Activated naive CD8-positive, alpha-beta T cell treated with anti-CD3 and anti-CD28 coated beads for 36 hours (primary cell): Measurements from ENCODE around the gene SLC5A9. TPM values are rescaled to one million over a fixed set of nuclear protein-coding genes. Genes with fewer than 3 reads are reported as not detected.
"Not testable (repeated sequence)": the region's sequence is repeated elsewhere in the genome, so short reads cannot be mapped to it uniquely, and the experiment has no call there.

Experiments used
- DNase-seq: peaks from one replicate; pipeline ENCODE4 v3.0.0; 2021
- H3K27ac Mint-ChIP-seq: one replicate; pipeline ENCODE4 v1.8.0; 2022; ENCODE audit warnings: mild to moderate bottlenecking, moderate library complexity, mixed read lengths
- H3K27me3 Mint-ChIP-seq: one replicate; pipeline ENCODE4 v1.8.0; 2022; ENCODE audit warnings: mild to moderate bottlenecking, mixed read lengths
- H3K36me3 Mint-ChIP-seq: one replicate; pipeline ENCODE4 v1.8.0; 2021; ENCODE audit warnings: mild to moderate bottlenecking, mixed read lengths
- H3K4me1 Mint-ChIP-seq: one replicate; pipeline ENCODE4 v1.8.0; 2021; ENCODE audit warnings: mixed read lengths
- H3K4me3 Mint-ChIP-seq: one replicate; pipeline ENCODE4 v1.8.0; 2022; ENCODE audit warnings: mild to moderate bottlenecking, moderate library complexity, mixed read lengths
- H3K9me3 Mint-ChIP-seq: one replicate; pipeline ENCODE4 v1.8.0; 2022; ENCODE audit warnings: mixed read lengths
- total RNA-seq, 2 experiments: library from RNA; stranded (reverse); gene quantifications; one replicate each; pipeline ENCODE4 v1.2.3, GENCODE V29; 2021

Gene SLC5A9
- total RNA-seq, 2 experiments from 2014 or later = not detected

DNA sequence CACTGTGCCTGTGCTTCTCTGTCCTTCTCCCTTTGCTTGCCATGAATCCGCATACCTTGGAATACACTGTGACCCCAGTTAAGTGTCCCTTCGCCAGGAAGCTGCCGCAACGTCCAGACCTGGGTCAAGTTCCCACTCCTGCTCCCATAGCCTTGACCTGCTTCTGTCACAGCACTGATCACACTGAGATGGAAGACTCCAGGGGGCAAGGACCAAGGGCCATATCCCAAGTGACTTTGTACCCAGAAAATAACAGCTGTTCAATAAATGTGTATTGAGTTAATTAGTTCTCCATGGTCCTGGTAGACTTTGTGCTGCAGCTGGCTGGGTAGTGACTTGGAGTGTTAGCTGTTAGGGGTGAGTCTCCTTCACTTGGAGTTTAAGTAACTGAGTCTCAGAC is 25.8 kb downstream of the SLC5A9 start:
- H3K4me1 Mint-ChIP-seq = peaks cover 9% of the 10 kb centered on the region
- H3K27me3 Mint-ChIP-seq = peaks cover 7% of the 10 kb centered on the region
- no peak overlapping the region for H3K27ac Mint-ChIP-seq
- H3K4me3 Mint-ChIP-seq = no peak overlapping the region
- no peak for DNase-seq
- no peaks in the 10 kb centered on the region for H3K9me3 Mint-ChIP-seq
- H3K36me3 Mint-ChIP-seq = no peaks in the 10 kb centered on the region

DNA sequence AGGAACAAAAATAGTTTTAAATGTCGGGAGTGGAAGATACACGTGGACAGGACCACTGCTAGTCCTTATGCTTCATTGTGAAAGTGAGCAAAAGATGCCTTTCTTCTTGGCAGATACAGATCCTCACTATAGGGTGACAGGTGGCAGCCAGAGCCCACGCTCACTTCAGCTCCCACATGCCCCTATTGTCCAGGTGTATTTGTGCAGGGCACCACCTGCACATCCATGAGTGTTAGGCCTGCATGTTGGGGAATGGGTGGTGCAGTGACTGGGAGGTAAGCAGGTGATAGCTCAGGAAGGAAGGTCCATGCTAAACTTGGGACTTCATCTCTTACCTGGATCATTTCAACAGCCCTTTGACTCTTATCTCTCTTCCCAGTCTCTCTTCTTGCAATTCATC is 27.4 kb downstream of the SLC5A9 start:
- no peaks in the 10 kb centered on the region for H3K9me3 Mint-ChIP-seq
- no peak overlapping the region for H3K27ac Mint-ChIP-seq
- peaks cover 9% of the 10 kb centered on the region for H3K4me1 Mint-ChIP-seq
- H3K4me3 Mint-ChIP-seq = no peak overlapping the region
- no peak for DNase-seq
- peaks cover 7% of the 10 kb centered on the region for H3K27me3 Mint-ChIP-seq
- H3K36me3 Mint-ChIP-seq = no peaks in the 10 kb centered on the region

DNA sequence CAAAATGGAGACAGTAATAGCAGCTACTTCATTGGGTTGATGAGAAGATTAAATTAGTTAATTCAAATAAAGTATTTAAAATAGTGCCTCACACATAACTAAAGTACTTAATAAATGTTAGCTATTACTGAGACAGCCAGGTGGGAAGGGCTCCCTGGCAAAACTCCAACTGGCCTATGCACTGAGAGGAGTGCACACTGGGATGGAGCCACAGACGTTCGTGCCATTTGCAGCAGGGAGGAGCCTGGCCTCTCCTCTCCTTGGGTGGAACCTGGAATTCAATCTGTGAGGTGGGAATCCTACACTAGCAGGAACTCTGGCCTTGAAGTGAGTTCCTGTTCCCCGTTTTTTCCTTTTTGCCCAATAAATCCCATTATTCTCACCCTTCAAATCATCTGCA is 28.1 kb downstream of the SLC5A9 start:
- H3K27me3 Mint-ChIP-seq = peaks cover 7% of the 10 kb centered on the region

GRCh38 chr1:48251323-48251722 is 28.8 kb downstream of the SLC5A9 start:
- H3K4me1 Mint-ChIP-seq = peaks cover 5% of the 10 kb centered on the region
- no peaks in the 10 kb centered on the region for H3K36me3 Mint-ChIP-seq
- no peak overlapping the region for H3K27ac Mint-ChIP-seq
- no peak overlapping the region for H3K4me3 Mint-ChIP-seq
- H3K27me3 Mint-ChIP-seq = peaks cover 7% of the 10 kb centered on the region
- no peak for DNase-seq
- no peaks in the 10 kb centered on the region for H3K9me3 Mint-ChIP-seq

More for the DNA sequence above, 28.1 kb downstream of the SLC5A9 start:
- no peaks in the 10 kb centered on the region for H3K36me3 Mint-ChIP-seq
- no peak overlapping the region for H3K27ac Mint-ChIP-seq
- H3K9me3 Mint-ChIP-seq = no peaks in the 10 kb centered on the region
- H3K4me1 Mint-ChIP-seq = peaks cover 5% of the 10 kb centered on the region
- no peak for DNase-seq
- no peak overlapping the region for H3K4me3 Mint-ChIP-seq

GRCh38 chr1:48251821-48252220 is 29.3 kb downstream of the SLC5A9 start:
- Mint-ChIP-seq H3K27ac (no peak overlapping the region), H3K4me3 (no peak overlapping the region), H3K4me1 (peaks cover 5% of the 10 kb centered on the region), H3K36me3 (no peaks in the 10 kb centered on the region), H3K9me3 (no peaks in the 10 kb centered on the region), H3K27me3 (peaks cover 7% of the 10 kb centered on the region)
- DNase-seq = no peak

- H3K9me3 Mint-ChIP-seq = no peaks in the 10 kb centered on the region
- peaks cover 4% of the 10 kb centered on the region for H3K27me3 Mint-ChIP-seq
- no peak overlapping the region for H3K4me3 Mint-ChIP-seq
- H3K27ac Mint-ChIP-seq = no peak overlapping the region
- H3K36me3 Mint-ChIP-seq = no peaks in the 10 kb centered on the region
- DNase-seq = no peak
- peaks cover 5% of the 10 kb centered on the region for H3K4me1 Mint-ChIP-seq
Observed at GRCh38 chr1:48254254-48254653, 31.7 kb downstream of the SLC5A9 start.

DNA sequence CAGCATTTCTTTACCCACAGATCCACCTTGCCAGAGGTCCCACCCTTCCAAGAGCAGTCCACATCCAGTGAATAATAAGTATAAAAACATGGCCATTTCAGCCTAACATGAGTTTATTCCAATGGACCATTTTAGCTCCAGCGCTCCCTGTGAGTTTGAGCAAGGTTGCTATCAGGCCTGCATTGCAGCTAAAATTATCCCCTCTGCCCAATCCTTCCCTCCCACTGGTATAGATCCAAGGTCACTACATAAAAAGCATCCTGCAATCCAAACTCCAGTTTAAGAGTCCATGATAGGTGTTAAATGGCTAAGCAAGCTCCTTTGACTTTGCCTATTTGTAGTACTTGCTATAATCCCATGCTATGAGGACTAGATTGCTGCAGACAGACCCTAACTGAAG is 35.6 kb downstream of the SLC5A9 start:
- no peak overlapping the region for H3K4me3 Mint-ChIP-seq
- H3K4me1 Mint-ChIP-seq = no peaks in the 10 kb centered on the region
- no peaks in the 10 kb centered on the region for H3K9me3 Mint-ChIP-seq
- no peak for DNase-seq
- H3K36me3 Mint-ChIP-seq = no peaks in the 10 kb centered on the region
- H3K27ac Mint-ChIP-seq = no peak overlapping the region
- no peaks in the 10 kb centered on the region for H3K27me3 Mint-ChIP-seq

GRCh38 chr1:48261881-48262400 is 39.4 kb downstream of the SLC5A9 start:
- Mint-ChIP-seq H3K36me3 (no peaks in the 10 kb centered on the region), H3K27me3 (no peaks in the 10 kb centered on the region), H3K27ac (no peak overlapping the region), H3K9me3 (no peaks in the 10 kb centered on the region), H3K4me1 (no peaks in the 10 kb centered on the region), H3K4me3 (no peak overlapping the region)
- DNase-seq = no peak

GRCh38 chr1:48263041-48263440 is 40.5 kb downstream of the SLC5A9 start:
- H3K36me3 Mint-ChIP-seq = no peaks in the 10 kb centered on the region
- DNase-seq = no peak
- H3K27ac Mint-ChIP-seq = no peak overlapping the region
- H3K4me1 Mint-ChIP-seq = no peaks in the 10 kb centered on the region
- no peaks in the 10 kb centered on the region for H3K27me3 Mint-ChIP-seq
- no peaks in the 10 kb centered on the region for H3K9me3 Mint-ChIP-seq
- no peak overlapping the region for H3K4me3 Mint-ChIP-seq

DNA sequence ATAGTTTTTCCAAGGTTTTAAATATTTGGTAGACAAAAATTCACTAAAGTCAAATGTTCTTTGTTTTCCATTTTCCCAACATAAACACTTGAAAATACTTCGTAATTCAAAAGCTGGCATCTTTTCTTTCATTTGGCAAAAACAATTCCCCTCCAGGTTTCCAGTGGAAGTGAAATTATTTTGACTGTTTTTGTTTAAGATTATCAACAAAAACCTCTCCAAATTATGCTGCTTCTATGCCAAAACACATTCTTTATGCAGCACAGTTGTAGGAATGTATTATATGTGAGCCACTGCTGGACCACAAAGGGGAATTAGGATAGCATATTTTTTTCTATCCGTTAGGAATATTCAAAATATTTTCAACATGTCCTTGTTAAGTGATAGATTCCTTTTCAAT is 44.1 kb downstream of the SLC5A9 start:
- Mint-ChIP-seq H3K9me3 (no peaks in the 10 kb centered on the region), H3K27ac (no peak overlapping the region), H3K36me3 (no peaks in the 10 kb centered on the region), H3K4me3 (no peak overlapping the region), H3K27me3 (no peaks in the 10 kb centered on the region), H3K4me1 (no peaks in the 10 kb centered on the region)
- no peak for DNase-seq

DNA sequence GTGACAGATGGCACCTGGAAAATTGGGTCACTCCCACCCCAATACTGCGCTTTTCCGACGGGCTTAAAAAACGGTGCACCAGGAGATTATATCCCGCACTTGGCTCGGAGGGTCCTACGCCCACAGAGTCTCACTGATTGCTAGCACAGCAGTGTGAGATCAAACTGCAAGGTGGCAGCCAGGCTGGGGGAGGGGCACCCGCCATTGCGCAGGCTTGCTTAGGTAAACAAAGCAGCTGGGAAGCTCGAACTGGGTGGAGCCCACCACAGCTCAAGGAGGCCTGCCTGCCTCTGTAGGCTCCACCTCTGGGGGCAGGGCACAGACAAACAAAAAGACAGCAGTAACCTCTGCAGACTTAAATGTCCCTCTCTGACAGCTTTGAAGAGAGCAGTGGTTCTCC is 54.9 kb downstream of the SLC5A9 start:
- H3K27ac Mint-ChIP-seq, H3K4me3 Mint-ChIP-seq, DNase-seq, H3K36me3 Mint-ChIP-seq, H3K4me1 Mint-ChIP-seq: not testable (repeated sequence)
- H3K9me3 Mint-ChIP-seq = peaks cover 32% of the 10 kb centered on the region
- H3K27me3 Mint-ChIP-seq = peaks cover 11% of the 10 kb centered on the region

DNA sequence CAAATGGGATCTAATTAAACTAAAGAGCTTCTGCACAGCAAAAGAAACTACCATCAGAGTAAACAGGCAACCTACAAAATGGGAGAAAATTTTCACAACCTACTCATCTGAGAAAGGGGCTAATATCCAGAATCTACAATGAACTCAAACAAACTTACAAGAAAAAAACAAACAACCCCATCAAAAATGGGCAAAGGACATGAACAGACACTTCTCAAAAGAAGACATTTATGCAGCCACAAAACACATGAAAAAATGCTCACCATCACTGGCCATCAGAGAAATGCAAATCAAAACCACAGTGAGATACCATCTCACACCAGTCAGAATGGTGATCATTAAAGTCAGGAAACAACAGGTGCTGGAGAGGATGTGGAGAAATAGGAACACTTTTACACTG is 59.8 kb downstream of the SLC5A9 start:
- DNase-seq, H3K4me3 Mint-ChIP-seq, H3K4me1 Mint-ChIP-seq, H3K27me3 Mint-ChIP-seq, H3K27ac Mint-ChIP-seq, H3K36me3 Mint-ChIP-seq: not testable (repeated sequence)
- peaks cover 17% of the 10 kb centered on the region for H3K9me3 Mint-ChIP-seq

DNA sequence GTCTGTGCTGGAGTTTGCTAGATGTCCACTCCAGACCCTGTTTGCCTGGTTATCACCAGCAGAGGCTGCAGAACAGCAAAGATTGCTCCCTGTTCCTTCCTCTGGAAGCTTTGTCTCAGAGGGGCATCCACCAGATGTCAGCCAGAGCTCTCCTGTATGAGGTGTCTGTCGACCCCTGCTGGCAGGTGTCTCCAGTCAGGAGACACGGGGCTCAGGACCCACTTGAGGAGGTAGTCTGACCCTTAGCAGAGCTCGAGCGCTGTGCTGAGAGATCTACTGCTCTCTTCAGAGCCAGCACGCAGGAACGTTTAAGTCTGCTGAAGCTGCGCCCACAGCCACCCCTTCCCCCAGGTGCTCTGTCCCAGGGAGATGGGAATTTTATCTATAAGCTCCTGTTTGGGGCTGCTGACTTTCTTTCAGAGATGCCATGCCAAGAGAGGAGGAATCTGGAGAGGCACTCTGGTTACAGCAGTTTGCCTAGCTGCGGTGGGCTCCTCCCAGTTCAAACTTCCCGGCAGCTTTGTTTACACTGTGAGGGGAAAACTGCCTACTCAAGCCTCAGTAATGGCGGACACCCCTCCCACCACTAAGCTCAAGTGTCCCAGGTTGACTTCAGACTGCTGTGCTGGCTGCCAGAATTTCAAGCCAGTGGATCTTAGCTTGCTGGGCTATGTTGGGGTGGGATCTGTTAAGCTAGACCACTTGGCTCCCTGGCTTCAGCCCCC is 62.3 kb downstream of the SLC5A9 start:
- peaks cover 13% of the 10 kb centered on the region for H3K9me3 Mint-ChIP-seq
- DNase-seq, H3K36me3 Mint-ChIP-seq, H3K4me1 Mint-ChIP-seq, H3K4me3 Mint-ChIP-seq, H3K27me3 Mint-ChIP-seq, H3K27ac Mint-ChIP-seq: not testable (repeated sequence)

- Mint-ChIP-seq H3K4me3 (no peak overlapping the region), H3K4me1 (no peaks in the 10 kb centered on the region), H3K9me3 (peaks cover 9% of the 10 kb centered on the region), H3K27me3 (no peaks in the 10 kb centered on the region), H3K36me3 (no peaks in the 10 kb centered on the region), H3K27ac (no peak overlapping the region)
- no peak for DNase-seq
Observed at GRCh38 chr1:48285525-48285924, 63.0 kb downstream of the SLC5A9 start.

DNA sequence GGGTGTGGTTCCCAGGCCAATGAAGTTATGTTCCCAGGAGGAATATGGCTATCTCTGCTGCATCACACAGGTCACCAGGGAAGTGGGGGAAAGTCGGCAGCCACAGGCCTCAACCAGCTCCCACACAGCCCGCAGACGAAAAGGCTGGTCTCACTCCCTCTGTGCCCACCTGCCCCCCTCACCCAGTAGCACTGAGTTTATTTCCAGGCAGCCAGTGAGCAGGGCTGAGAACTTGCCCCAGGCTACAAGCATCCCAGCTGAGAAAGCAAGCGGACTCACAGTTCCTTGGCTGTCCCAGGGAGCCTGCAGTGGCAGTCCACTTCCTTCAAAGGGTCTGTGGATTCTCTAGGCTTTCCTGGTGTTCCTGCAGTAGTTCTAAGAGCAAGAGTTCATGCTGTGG is 68.9 kb downstream of the SLC5A9 start:
- DNase-seq = no peak
- no peak overlapping the region for H3K27ac Mint-ChIP-seq
- H3K4me3 Mint-ChIP-seq = no peak overlapping the region
- no peaks in the 10 kb centered on the region for H3K4me1 Mint-ChIP-seq
- no peaks in the 10 kb centered on the region for H3K36me3 Mint-ChIP-seq
- H3K27me3 Mint-ChIP-seq = no peaks in the 10 kb centered on the region
- no peaks in the 10 kb centered on the region for H3K9me3 Mint-ChIP-seq

DNA sequence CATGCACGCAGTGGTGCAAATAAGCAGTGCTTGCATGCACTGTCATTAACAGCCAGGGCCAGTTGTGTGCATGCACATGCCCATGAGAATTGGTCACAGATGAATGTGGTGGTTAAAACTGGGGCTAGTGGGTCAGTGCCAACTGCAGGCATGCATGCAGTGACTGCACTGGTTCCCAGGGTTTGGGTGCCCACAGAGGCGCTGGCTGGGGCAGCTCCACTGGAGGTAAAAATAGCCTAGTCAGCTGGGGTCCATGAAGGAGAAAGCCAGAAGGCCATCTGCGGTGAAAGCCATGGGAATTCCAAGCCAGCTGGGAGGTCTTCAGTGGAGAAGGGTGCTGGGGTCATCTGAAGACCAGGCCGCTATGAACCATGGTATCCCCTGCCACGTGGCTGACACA is 70.2 kb downstream of the SLC5A9 start:
- no peak for DNase-seq
- no peak overlapping the region for H3K27ac Mint-ChIP-seq
- no peaks in the 10 kb centered on the region for H3K36me3 Mint-ChIP-seq
- H3K9me3 Mint-ChIP-seq = no peaks in the 10 kb centered on the region
- no peaks in the 10 kb centered on the region for H3K27me3 Mint-ChIP-seq
- H3K4me1 Mint-ChIP-seq = no peaks in the 10 kb centered on the region
- H3K4me3 Mint-ChIP-seq = no peak overlapping the region
